ENCODE data around the gene PRDM13.

DNA sequence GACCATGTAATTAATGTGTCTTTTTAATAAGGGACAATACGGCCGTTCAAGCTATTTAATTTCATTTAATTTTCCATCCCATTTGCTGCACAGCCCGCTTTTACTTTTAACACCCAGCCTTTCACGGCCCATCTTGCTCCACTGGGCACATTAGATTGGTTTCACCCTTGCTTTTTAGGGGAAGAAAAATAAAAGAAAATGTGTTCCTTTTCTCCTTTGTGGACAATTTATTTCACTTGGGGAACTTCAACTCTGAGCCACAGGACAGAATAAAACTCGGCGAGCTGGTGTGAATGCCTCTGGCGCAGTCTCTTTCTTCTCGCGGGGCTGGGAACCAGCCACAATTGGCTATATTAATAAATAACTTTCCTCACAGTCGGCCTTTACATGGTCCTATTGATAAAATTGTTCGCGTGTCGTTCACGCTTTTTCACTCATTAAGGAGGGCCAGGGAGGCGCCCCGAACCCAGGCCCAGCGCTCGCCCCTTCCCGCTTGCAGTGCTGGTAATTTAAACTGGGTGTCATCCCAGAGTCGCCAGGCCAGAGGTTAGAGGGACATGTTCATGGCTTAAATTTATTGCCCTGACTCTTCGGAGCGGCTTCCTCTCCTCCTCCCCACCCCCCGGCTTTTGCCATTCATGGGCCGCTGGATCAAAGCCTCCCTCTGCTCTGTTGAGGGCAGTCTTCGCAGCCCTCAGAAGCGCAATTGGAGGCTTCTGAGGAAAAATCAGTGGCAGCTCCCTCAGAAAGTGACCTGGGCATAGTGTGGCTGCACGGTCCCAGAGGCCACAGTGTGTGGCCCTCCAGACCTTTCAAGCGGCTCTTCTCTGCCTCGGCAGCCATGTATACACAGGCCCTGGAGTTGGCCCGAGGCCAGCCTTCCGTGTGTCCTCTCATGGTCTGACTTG is 2.2 kb upstream of the PRDM13 start:
- TF ChIP-seq, protein P1, sequence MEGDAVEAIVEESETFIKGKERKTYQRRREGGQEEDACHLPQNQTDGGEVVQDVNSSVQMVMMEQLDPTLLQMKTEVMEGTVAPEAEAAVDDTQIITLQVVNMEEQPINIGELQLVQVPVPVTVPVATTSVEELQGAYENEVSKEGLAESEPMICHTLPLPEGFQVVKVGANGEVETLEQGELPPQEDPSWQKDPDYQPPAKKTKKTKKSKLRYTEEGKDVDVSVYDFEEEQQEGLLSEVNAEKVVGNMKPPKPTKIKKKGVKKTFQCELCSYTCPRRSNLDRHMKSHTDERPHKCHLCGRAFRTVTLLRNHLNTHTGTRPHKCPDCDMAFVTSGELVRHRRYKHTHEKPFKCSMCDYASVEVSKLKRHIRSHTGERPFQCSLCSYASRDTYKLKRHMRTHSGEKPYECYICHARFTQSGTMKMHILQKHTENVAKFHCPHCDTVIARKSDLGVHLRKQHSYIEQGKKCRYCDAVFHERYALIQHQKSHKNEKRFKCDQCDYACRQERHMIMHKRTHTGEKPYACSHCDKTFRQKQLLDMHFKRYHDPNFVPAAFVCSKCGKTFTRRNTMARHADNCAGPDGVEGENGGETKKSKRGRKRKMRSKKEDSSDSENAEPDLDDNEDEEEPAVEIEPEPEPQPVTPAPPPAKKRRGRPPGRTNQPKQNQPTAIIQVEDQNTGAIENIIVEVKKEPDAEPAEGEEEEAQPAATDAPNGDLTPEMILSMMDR (optimal IDR thresholded peaks at IDR 0.05 in 1 of 3, IDR thresholded peaks at IDR 0.05 in 1 of 3, conservative IDR thresholded peaks at IDR 0.05 in 1 of 3; ENCODE audit: extremely low read depth in 1 of 3, insufficient read depth in 2 of 3, low read length in 3 of 3): no peak
- peak; percentile 12 for TF ChIP-seq EZH2 (IDR thresholded peaks at IDR 0.05; ENCODE audit: low read length)
